Left renal pelvis (tissue), 4 donors: ENCODE results near the gene CARS2. TPM values are rescaled to one million over a fixed set of nuclear protein-coding genes. Genes with fewer than 3 reads are reported as not detected.
A peak's percentile ranks its signal among the peaks of the same experiment; 100 is the strongest.
"Not testable (repeated sequence)": the region's sequence is repeated elsewhere in the genome, so short reads cannot be mapped to it uniquely, and the experiment has no call there.

ENCODE experiments used
- DNase-seq, 4 donors: peaks; one replicate each; pipeline ENCODE4 v3.0.0-alpha.2; 2013; ENCODE audit warnings: low read depth in 4 of 4, low spot score in 3 of 4
- polyA plus RNA-seq, 4 donors: library from polyadenylated mRNA; unstranded; fragments of 120-200 nt; gene quantifications; one replicate each; pipeline ENCODE4 v1.2.1, GENCODE V29; 2013; ENCODE audit not compliant: insufficient read length in 4 of 4

CARS2 gene
- polyA plus RNA-seq, 4 donors, result 47.9 to 81.9 (median 62.0) TPM

DNA sequence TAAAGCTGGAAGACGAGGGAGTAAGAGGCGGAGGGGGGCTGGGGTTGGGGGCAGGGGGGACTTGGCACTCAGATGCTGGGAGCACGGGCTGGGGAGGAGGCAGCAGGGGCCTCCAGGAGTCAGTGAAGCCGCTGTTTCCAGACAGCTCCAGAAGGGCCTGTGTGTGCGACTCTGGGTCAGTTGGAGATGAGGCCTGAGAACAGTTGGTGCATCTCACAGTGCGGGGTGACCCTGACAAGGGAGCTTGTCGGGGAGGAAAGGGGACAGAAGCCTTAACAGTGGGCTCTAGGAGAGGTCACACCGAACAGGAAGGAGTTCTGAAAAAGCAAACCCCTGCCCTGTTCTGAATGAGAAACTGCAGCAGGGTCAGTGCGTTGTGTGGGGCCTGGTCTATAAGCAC lies 79.4 kb downstream of the CARS2 start:
- DNase-seq, result no peak

DNA sequence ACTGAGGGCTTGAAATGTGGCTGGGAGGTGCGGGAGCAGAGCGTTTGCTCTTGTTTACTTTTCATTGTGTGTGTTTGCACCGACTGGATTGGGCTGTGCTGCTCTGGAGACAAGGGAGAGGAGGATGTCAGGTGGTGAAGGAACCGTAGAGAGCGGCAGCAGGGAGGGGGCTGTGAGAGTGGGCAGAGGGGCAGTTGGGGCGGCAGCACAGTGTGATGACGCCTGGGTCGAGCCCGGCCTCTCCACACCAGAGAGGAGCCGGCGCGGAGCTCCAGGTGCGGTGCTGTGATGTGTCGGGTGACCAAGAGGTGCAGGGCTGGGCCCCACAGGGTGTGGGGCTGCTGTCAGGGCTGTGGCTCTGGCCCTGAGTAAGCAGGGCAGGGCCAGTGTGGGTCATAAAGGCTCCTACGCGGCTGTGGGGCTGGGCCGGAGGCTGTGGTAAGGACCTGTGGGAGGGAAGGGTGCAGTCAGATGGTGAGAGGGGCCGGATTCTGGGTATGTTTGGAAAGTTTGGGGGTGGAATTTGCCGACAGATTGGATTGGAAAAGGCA lies 80.1 kb downstream of the CARS2 start:
- no peak for DNase-seq

DNA sequence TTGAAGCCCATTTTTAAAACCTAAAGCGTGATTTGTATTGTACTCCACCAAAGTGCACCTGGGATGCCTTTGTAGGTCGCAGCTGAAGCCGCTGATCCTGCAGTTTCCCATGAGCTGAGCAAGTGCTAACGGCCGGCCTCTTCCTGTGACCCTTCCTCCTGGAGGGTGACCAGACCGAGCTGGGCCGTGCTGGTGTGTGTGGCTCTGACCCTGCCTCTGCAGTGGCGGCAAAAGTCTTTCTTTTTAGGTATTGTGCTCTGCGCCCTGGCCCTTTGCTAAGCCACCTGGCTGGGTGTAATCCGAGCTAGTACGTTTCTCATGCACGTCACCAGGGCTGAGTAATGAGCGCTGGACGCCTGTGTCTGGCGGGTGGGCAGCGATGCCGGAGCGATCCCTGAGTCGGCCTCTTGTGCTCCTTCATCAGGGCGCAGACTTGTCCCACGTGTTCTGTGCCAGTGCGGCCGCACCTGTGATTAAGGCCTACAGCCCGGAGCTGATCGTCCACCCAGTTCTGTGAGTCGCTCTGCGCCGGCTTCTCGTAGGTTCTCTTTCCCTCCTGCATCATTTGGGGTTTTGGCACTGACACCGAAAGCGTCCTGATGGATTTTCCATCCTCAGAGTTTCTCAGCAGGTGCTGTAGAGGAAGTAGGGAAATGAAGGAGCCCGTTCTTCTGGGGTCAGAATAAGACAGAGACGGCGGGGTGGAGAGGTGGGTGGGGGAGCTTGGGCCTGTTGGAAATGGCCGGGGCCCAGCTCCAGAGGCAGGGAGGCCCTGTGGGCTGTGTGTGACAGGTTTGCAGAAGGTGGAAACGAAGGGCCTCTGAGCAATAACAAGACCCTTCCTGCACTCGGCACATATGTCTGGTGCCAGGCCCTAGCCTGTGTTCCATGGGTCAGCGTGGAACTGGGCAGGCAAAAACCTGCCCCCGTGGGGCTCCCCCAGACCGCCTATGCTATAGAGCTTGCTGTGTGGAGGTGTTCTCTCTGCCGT lies 80.9 kb downstream of the CARS2 start:
- no peak for DNase-seq

DNA sequence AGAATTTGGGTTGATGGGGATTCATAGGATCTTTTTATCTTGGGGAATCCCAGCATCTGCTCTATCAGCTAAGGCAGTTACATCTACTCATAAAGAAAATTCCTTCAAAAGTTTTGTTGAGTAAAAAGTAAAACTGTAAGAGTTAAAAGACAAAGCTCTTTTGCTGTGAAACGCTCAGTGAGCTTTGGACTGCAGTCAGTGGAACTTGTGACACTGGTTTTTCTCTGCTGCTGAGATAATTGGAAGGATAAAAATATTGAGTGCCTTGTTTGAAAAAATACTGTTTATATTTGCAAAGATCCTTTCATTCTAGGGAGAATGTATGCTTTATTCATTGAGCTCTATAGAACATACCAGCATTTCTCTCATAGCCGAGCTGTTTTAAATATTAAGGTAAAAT lies 85.3 kb downstream of the CARS2 start:
- DNase-seq, result no peak

DNA sequence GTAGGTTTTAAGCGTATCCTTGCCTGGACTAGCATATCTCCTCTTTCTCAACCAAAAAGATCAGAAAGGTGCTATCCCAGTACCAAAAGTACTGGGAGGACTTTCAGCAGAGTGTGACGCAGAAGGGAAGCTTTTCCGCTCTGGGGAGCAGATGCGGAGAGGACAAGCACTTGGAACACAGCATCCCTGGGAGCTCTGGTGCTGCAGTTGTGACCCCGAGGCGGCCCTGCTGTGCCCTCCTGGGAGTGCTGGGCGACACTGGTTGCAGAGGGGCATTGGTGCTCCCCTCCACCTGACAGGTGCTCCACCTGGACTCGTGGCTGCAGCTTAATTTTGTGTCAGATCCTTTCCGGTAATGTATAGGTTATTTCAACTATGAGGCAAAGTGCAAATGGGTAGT lies 87.1 kb downstream of the CARS2 start:
- DNase-seq, result no peak

GRCh38 chr13:110618167-110618566 lies 87.7 kb downstream of the CARS2 start:
- no peak for DNase-seq

GRCh38 chr13:110617321-110618072 lies 88.4 kb downstream of the CARS2 start:
- no peak for DNase-seq

DNA sequence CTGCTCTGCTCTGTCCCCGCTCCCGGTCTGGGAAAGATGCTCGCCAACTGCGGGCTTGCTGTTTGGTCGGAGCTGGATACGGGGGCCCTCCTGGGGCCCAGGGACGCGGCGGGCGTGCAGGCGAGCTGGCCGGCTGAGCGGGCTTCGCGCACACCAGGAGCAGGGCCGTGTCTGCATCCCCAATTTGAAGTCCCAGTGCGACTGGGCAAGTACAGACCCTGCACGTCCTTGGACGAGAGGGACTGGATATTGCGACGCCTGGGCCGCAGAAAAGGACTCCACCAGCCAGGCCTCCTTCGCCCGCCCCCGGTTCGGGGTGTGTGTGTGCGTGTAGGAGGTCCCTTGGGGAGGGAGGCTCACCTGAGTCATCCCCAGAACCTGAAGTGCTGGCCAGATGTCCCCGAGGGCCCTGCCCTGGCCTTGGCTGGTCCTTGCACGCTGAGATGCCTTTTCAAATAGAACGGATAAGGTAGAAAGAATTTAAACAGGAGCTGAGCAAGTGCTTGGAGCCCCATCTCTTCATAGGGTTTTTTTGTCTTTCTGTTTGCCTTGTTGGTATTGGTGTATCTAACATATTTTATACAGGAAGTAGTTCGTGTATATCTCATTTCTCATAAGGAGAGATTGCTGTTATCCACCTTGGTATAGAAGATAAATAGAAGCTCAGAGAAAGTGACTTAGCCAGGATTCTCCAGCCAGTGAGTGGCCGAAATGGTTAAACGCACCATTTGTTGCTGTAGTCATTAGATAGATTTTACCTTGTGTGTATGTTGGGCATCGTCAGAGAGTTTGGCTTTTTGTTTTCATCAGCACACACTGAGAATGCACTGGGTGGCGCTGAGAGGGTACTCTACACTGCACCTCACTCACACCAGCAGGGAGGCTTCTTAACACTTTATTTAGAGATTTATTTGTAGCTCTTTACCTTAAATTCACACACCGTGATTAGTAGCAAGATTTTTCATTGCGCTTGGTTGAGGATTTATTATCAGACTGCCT lies 89.5 kb downstream of the CARS2 start:
- no peak for DNase-seq

GRCh38 chr13:110615322-110616102 lies 90.4 kb downstream of the CARS2 start, which contains the start of gene NAXD:
Gene NAXD (plus strand): TSS chr13:110615545. CDS start chr13:110615602, 57 bp downstream.
- peak in 3 of 4 donors; percentile 67 to 84 (median 83) for DNase-seq

GRCh38 chr13:110615005-110615321 lies 91.0 kb downstream of the CARS2 start:
- DNase-seq, result no peak

- DNase-seq, result no peak
Observed at GRCh38 chr13:110610955-110611595, 94.8 kb downstream of the CARS2 start.

DNA sequence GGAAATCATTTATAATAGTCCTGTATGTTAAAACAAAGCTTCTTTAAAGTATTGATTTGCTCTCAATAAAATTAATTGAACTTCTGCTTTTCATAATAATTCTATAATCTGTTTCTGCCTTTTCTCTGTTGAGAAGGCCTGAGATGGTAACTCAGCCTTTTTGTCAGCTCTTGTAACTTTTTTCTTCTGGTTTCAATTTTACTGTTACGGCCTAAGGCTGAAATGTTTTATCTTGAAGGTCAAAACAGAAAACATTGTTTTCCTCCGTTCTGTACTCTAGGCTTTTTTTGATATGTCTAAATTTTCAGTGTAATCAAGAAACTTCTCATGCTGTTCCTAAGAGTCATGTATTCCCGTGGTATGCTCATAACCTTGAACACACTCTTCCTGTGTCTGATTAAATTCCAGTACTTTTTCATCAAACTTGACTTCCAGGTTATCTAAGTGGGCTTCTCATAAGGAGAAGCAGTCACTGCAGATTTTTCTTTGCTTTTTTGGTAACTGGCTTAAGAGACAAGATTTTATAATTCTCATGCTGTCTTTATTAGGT lies 98.2 kb downstream of the CARS2 start:
- no peak for DNase-seq

DNA sequence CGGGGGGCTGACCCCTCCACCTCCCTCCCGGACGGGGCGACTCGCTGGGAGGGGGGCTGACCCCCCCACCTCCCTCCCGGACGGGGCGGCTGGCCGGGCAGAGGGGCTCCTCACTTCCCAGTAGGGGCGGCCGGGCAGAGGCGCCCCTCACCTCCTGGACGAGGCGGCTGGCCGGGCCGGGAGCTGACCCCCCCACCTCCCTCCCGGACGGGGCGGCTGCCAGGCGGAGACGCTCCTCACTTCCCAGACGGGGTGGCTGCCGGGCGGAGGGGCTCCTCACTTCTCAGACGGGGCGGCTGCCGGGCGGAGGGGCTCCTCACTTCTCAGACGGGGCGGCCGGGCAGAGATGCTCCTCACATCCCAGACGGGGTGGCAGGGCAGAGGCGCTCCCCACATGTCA lies 99.6 kb downstream of the CARS2 start:
- not testable (repeated sequence) for DNase-seq

- DNase-seq, result no peak
Observed at GRCh38 chr13:110605132-110605531, 100.8 kb downstream of the CARS2 start.

- DNase-seq, result no peak
Observed at GRCh38 chr13:110600980-110601379, 104.9 kb downstream of the CARS2 start.

DNA sequence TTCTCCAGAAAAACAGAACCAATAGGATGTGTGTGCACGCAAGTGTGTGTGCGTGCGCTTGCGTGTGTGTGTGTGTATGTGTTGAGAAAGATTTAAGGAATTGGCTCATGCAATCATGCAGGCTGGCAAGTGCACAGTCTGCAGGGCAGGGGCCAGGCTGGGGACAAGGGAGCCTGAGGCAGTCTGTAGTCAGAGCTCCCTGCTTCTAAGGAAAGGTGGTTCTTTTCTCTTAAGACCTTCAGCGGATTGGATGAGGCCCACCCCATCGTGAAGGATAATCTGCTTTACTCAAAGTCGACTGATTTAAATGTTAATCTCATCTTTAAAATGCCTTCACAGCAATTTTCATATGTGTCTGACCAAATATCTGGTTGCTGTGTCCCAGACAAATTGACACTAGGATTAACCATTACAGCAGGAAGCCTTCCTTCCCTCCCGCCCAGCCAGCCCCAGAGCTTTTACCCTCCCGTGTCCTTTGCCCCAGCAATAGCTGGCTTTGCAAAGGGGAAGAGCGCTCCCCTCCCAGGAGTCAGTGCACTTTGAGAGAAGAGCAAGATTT lies 105.6 kb downstream of the CARS2 start:
- DNase-seq, result no peak

- DNase-seq, result no peak
Observed at GRCh38 chr13:110597041-110597689, 108.8 kb downstream of the CARS2 start.
